HK-2 (cell line): ENCODE measurements around the gene COL27A1.

ENCODE experiments used
- DNase-seq: peaks from one replicate; pipeline ENCODE4 v3.0.0-alpha.2; 2018; ENCODE audit not compliant: unreplicated experiment

COL27A1 gene

DNA sequence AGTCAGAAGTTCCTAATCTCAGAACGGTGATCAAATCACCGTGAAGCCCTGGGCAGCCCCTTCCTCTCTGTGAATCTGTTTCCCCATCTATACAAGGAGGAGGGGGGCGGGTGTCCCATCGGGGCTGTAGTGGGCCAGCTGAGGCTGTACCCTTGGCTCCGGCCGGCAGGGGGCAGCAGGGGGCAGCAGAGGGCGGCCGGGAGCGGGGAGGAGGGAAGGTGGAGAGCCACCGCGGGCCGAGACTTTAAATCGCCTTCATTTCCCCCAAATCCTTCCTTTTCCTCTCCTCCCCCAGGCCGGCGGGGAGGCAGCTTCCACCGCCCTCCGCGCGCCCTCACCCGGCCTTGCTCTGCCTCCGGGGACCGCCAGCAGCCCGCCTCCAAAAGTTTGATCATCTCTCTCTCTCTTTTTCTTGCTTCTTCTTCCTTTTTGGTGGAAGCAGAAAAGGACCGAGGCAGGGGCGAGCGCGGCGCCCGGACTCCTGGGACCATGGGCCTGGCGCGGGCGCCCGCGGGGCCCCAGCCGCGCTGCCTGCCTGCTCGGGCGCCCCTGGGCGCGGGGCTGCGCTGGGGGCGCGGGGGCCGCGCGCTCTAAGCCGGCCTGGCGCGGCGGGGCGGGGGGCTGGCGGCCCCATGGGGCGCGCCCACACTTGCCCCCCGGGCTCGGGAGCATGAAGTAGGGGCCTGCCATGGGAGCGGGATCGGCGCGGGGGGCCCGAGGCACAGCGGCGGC is at the start of gene COL27A1:
COL27A1 (plus strand) TSS at position 275 of the 732 bp plus-strand sequence; CDS start at position 689, 414 bp downstream.
- peak; percentile 91 for DNase-seq

DNA sequence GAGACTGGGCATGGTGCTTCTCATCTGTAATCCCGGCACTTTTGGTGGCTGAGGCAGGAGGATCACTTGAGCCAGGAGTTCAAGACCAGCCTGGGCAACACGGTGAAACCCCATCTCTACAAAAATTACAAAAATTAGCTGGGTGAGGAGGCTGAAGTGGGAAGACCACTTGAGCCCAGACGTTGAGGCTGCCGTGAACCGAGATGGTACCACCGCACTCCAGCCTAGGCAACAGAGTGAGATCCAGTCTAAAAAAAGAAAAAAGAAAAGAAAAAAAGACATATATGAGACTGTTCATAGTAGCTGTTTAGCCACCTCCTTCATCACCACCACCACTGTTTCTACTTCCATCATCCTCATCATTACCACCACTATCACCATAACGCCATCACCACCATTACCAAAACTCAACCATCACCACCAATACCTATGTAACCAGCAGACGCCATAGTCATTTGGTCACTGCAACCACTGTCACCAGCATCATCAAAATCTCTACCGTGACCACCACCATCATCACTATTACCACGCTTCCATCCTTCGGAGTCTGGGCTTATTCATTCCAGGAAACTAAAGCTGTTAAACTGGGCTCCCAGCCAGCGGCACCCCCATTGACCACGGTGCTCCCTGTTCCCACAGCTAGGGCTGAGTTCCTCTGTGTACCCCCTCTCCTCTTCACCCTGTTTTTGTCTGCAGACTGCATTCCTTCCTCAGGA is 47.9 kb upstream of the COL27A1 start:
- no peak for DNase-seq

DNA sequence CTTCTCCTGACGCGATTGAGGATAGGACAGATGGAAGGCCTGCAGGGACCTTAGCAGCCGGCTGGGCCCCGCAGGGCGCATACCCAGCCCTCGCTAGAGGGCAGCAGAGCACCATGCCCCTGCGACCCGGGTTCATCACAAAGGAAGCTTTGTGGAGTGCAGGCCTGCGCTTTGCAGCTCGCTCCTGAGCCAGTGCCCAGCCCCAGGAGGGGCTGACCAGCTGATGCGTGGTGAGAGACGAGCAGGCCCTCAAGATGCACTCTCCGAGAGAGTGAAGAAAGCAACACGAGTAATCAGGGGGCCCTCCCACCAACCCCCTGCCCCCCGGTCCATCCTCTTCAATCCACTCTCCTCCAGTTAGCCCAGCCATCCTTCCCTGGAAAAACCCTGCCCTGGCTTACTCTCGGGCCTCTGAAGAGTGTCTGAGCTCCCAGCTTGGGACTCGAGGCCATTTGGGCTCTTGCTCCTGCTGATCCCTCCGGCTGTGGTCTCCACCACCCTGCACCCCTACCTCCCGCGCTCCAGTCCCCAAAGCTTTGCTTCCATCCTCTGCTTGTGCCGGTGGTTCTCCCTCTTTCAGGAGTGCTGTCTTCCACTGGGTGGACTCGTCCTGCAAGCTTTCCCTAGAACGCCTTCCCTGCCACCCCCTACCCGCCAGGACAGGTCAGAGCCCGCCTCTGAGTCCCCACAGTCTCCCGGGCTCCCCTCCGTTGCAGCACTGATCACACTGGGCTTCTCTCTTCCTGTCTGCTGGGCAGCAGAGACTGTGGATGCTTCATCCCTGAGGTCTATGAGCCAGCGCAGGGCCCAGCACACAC is 47.1 kb upstream of the COL27A1 start:
- DNase-seq, result peak; percentile 85

DNA sequence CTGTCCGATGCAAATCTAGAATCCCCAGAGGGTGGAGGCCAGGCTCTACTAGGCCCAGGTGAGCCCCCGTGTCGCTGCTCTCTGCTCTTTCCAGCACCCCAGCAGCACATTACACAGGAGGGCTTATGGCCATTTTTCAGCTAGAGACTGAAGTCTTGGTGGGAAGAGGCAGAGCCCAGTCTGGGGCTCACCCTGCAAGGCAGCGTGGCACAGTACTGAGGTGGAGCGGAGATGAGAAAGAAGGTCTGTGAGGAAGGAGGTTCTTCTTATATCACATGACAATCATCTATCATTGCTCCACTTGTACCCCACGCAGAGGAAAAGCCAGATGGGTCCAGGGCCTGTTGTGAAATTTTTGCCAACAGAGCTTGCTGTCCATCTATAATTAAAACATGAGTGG is 46.2 kb upstream of the COL27A1 start:
- no peak for DNase-seq

DNA sequence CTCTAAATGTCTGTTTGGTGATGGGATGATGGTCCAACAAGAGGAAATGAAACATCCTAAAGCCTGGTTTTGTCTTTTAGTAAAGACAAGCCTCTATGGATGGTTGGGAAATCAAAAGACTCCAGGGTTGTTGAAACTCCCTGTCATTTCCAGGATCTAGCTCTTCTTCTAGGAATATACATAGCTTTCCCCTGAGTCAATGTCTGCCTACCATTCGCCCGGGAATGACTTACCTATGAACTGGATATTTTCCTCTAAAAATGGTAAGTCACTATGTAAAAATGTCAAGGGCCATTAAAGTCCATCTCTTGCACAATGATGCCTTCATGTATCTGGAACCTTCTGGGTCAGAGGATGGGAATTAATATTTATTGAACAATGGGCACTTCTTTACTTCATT is 45.2 kb upstream of the COL27A1 start:
- DNase-seq, result no peak

DNA sequence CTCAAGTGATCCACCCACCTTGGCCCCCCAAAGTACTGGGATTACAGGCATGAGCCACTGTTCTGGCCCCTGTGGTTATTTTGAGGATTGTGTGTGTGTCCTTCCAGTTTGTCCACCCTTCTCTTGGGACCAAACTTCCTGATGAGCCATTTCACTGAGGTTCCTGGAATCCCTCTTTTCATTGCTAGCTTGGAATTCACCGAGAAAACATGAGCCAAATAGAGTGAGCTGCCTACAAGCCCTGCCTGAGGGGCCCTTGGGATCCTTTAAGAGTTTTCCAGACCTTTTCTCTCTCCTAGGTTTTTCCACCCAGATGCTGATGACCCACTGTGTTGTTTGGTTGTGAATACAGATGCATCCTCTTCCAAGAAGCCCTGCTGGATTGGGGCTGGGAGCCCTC is 43.0 kb upstream of the COL27A1 start:
- no peak for DNase-seq

DNA sequence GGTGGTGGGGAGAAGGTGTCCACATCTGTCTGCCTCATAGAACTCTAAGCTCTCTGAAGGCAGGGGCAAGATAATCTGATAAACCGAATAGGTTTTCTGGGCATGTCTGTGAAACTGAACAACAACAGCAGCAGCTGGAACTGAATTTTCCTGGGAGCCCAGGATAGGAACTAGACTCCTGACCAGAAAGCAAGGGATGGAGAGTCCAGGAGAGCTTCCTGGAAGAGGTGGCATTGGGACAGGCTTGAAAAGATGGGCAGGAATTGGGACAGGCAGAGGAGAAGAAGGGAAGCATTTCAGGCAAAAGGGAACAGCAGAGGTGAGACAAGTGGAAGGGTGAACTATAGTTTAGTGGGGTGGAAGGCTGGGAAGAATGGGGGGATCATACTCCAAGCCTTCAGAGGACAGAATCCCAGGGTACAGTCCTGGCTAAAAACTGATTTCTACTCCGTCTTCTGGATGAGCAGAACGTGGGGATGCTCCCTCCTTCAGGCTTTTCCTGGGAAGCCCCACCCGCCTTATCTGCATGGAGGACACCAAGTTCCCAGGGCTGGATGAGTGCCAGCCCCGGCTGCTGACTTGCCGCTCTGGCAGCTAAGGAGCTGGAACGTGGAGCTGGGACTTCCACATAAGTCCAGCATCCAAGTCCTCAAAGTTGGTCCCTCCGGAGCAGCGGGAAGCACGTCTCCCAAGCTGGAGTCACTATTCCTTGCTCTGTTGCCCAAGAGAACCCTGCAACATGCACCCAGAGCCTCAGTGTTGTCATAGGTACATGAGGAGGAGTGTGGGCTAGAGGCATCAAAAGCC is 42.4 kb upstream of the COL27A1 start:
- no peak for DNase-seq

DNA sequence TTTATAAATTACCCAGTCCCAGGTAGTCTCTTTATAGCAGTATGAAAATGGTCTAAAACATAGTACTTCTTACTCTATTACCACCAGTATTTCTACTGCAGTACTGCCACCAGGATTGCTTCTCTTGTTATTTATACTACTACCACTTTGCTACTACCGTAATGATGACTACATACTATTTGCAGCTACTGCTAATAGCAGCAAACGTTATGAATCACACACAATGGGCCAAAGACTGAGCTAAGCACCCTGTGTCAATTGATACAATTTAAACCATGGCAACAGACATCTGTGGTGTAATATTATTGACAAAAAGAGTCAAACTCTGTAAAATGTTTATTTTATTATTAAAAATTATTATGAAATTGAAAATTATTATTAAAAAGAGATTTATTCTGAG is 41.0 kb upstream of the COL27A1 start:
- DNase-seq, result no peak

DNA sequence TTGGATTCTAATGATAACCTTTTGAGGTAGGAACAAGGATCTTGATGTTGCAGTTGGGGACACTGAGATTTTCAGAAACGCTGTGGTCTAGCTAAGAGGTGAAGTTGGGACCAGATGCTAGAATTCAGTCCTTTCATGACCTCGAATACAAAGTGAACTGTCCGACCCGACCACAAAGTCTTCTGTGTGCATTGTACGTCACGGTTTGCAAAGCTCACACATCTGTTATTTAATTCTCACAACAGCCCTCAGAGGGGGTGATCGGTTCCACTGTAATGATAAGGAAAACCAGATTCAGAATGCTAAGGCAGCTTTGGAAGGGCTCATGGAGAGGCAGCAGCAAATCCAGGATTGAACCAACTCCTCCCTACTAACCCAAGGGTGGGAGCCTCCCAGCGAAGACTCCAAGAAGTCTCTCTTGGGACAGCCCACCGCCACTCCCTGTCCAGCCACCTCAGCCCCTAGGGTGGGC is 39.6 kb upstream of the COL27A1 start:
- DNase-seq, result no peak

DNA sequence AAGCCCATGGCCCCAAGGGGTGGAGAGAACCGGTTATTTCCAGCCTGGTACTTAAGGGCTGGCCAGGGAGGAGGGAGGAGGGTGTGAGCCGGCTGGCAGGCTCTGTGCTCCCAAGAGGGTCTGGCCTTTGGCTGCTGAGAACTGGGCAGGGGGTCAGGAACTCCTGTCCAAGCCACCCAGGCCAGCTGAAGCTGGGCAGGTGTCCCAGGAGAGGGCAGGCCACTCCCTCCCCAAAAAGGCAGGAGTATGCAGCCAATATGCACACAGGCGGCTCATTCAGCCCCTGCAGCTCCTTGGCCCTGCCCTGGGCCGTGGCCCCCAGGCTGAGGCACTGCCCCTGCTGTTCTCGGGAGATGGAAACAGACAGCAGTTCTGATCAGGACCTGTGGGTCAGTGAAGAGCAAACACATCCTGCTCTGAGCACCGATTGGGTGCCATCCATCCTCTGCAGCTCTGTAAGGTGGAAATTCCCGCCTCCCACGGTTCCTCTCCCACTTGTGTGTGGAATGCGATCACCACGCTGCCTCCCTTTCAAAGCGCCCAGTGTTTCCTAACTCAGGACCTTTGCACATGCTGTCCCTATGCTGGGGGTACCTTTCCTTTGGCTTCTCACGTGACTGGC is 39.1 kb upstream of the COL27A1 start:
- DNase-seq, result no peak

DNA sequence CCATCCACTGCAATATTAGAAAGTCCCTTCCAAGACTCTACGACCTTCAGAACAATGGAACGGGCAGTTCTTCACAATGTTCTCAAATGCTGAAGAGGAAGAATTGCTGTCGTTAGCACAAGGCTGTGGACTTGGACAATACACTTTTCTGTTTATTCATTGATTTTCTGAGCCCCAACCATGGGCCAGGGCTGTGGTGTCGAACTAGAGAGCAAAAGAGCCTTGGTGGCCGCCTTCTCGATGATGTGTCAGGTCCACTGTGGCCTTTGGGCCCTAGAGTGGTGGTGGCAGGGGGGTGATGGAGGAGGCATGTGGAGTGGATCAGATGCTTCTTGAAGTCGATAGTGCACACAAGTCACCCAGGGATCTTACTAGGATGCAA is 37.7 kb upstream of the COL27A1 start:
- DNase-seq, result no peak

DNA sequence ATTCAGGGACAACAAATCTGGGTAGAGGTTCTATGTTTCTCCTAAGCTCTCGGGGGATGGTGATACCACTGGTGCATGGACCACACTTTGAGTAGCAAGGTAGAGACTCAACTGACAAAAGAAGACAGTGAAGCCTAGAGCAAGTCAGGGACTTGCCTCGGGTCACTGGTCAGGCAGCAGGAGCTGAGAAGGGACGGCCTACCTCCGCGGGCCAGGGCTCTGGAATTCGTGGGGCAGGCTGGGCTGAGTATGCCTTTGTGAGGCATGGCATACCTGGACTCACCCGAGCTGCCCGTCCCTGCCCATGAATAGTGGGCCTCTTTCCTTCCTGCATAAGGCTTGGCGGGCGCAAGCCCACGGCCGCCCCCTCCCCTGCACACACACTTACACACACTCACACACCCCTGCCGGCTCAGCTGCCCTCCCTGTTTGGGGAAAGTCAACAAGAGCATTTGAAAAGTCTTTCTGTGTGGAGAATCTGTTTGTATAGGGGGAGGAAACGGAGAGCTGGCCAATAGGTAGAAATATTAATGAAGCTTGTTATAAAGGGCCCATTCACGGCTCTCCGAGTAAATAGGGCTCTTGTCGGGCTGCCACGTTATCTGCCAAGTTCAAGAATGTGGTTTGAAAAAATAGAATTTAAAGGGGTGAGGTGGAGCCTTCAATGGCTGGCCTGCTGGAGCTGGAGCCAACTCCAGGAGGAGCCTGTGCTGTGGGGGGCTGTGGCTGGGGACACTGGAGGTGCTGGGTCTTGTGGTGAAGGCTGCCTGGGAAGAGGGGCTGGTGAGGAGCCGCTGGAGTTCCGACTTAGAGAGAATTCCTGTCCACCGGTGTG is 37.1 kb upstream of the COL27A1 start:
- DNase-seq, result no peak

DNA sequence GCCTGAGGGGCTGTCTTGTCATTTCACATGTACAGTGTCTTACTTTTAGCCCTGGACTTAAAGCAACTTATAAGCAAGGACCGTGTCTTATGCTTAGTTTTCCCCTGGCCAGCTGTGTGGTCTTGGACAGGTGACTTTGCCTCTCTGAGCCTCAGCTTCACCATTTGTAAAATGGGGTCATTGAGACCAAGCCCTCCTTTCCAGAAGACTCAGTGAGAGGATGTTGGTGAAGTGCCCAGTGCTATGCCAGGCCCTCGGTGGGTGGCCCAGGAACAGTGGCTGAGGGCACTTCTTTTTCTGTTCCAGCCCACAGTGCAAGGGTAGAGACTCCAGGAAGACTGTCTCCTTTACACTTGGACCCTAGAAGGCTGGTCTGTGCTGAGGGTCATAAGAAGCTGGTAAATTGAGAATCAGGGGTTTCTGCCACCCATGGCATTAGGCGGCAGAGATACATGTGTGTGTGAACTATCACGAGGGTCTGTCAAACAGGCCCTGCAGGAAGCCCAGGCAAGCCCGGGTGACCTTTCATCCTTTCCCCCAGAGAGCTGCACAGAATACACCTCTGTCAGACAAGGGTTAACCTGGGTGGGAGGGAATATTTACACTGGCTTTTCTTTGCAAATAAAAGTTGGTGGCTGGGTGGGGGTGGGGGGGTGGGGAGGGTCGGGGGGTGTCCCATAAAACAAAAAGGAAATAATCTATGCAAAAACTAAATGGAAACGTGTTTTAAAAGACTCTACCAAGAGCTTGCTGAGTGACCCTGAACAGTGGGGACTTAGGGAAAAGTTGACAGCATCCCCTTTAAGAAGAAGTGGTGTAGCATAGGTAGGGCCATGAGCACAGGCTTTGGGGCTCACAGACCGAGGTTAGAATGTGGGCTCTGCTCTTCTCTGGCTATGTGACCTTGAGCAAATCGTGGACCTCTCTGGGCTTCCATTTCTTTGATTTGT is 35.8 kb upstream of the COL27A1 start:
- DNase-seq, result no peak

DNA sequence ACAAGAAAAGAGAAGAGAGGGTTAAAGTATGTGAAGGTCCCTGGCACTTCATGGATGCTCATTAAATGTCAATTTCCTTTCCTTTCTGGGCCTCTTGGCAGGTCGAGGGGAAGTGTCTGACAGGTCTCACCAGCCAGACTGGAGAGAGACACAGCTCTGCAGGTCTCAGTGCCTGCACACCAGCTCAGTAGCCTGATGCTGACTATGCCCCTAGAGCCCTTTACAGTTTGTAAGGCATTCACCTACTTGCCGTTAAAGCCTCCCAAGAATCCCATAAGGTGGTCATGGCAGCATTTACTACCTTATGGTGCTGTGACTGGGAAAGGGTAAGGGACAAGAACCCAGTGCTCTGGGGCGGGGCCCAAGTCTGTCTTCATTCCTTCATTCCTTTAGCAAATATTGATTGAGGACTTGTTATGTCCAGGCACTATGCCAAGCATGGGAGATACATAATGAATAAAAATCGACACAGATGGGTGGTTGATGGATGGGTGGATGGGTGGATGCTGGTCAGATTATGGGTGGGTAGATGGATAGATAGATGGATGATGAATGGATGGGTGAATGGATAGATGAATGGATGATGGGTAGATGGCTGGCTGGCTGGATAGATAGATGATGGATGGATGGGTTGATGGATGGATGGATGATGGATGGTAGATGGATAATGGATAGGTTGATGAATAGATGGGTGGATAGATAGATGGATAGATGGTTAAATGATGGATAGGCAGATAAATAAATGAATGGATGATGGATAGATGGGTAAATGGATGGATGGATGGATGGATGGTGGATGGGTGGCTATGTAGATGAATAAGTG is 34.9 kb upstream of the COL27A1 start:
- no peak for DNase-seq

DNA sequence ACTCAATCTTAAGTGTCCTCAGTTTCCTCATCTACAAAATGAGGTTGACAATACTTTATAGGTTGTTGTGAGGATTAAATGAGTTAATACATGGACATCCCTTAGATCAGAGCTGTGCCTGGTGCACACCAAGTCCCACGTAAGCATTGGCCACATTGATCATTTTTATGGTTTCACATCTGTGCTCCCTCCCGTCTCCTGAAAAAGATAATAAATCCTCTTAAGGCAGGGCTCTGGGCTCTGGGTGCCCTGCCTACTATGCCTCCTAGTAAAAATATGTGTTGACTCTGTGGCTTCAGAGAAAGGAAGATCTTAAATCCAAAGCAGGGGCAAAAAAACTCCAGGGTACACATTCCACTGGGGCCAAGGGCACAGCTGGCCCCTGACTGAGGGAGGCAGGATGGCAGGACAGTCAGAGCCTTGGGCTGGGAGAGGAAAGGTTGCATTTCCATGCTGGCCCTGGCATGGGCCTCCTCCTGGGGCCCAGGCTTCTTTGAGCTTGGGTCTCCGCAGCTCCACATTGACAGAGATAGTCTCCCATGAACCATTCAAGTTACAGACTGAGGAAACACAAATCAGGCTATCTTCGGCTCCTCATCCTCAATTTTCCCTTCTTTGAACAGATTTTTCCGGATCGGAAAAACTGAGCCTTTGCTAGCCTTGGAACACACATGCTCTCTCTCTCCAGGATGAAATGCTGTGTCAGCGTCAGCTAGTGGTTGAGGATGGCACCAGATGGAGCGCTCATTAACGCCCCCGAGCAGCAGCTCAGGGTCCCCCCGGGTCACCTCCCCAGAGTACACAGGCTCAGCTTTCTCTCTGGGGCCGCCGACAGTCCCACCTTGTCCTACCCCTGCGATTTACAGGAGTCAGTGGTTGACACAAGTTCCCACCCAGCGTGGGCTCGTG is 33.9 kb upstream of the COL27A1 start:
- no peak for DNase-seq

DNA sequence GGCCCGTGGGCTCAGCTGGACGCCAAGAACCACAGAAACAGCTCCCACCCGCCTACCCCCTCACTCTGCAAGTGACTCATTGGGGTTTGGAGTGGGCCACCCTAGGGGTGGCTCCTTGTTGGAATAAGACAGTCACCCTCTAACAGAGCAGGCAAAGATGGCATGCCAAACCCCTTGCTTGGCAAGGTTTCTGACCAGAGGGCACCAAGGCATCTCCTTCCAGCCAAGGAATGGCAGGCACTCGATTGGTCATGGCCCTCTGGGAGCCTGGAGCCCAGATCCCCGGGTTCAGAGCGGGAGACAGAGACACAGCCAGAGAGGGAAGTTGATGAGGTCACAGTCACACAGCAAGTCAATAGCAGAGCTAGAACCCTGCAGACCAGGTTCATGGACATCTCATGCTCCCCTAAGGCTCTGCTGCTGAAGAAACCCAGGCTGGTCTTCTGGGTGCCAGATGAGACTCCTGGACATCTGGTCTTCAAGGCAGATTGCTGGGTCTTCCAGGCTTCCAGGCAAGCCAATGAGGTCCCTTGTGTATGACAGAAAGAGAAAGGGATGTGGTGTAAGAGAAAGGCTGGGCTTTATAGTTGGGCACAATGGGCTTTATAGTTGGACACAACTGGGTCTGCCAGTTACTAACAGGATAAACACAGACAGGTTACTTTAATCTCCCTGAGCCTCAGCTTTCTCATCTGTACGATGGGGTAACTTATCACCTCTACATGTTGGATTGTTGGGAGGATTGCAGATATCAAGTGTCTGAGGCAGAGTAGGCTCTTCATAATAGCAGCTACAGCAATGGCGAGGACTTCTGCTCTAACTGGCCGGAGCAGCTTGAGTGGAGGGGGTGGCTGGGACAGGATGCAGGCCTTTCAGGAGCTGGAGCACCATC is 33.0 kb upstream of the COL27A1 start:
- no peak for DNase-seq
